Esophagus muscularis mucosa (tissue), 4 donors: ENCODE data around the gene TRERF1. TPM values are rescaled to one million over a fixed set of nuclear protein-coding genes. Genes with fewer than 3 reads are reported as not detected.

Source experiments
- DNase-seq: peaks from one replicate; pipeline ENCODE4 v3.0.0-alpha.2; 2017; ENCODE audit errors: extremely low spot score
- H3K27ac ChIP-seq, 4 donors: fragments of 200-600 bp; sonication (generic); replicated peaks in 1 of 4; 1 replicate in 3 of 4; 2 replicates in 1 of 4; pipeline ENCODE4 v1.5.1; 2016 to 2019; ENCODE audit warnings: mild to moderate bottlenecking in 1 of 4
- H3K27me3 ChIP-seq, 4 donors: fragments of 200-600 bp; sonication (generic); one replicate each; pipeline versions ENCODE4 v1.5.1 to v1.6.0; 2016 to 2019
- H3K36me3 ChIP-seq, 4 donors: fragments of 200-600 bp; sonication (generic); one replicate each; pipeline ENCODE4 v1.5.1; 2016 to 2019
- H3K4me1 ChIP-seq, 4 donors: fragments of 200-600 bp; sonication (generic); one replicate each; pipeline ENCODE4 v1.5.1; 2016 to 2019
- H3K4me3 ChIP-seq, 4 donors: fragments of 200-600 bp; sonication (generic); 1 replicate in 2 of 4; 2 replicates in 2 of 4; pipeline ENCODE4 v1.5.1; 2016 to 2019; ENCODE audit warnings: mild to moderate bottlenecking in 4 of 4, moderate library complexity in 1 of 4
- H3K9me3 ChIP-seq, 4 donors: fragments of 200-600 bp; sonication (generic); 1 replicate in 3 of 4; 2 replicates in 1 of 4; pipeline ENCODE4 v1.5.1; 2016 to 2019
- EP300 ChIP-seq: sonication (generic); formaldehyde crosslinking; IDR thresholded peaks from one replicate; pipeline ENCODE4 v1.6.1; 2017; ENCODE audit warnings: antibody characterized with exemption
- POLR2A ChIP-seq: fragments of 450-650 bp; IDR thresholded peaks from one replicate; pipeline ENCODE4 v1.6.1; 2017; ENCODE audit warnings: antibody characterized with exemption, moderate library complexity, mild to moderate bottlenecking, low read depth
- POLR2AphosphoS5 ChIP-seq, 2 donors: sonication (generic); formaldehyde crosslinking; IDR thresholded peaks; one replicate each; pipeline ENCODE4 v1.6.1; 2017; ENCODE audit warnings: antibody characterized with exemption in 2 of 2
- WGBS: methylation state at CpG from one replicate; pipeline ENCODE4 v1.1.5; 2018; 5-methylcytosine and 5-hydroxymethylcytosine counted together
- intact Hi-C: fragments of 100-400 bp; cut with DNase I; formaldehyde crosslinking; loops from one replicate; pipeline ENCODE4 v1.15.1; 2023
- total RNA-seq, 4 donors: library from RNA; depleted of rRNA; stranded (reverse); fragments of >200 nt; gene quantifications; one replicate each; pipeline versions ENCODE4 v1.1.0 to v1.2.1, GENCODE V29; 2016
- TF ChIP-seq, protein P1 (sequence below), 3 experiments: fragments of 200-600 bp in 2 of 3; fragments of 450-650 bp in 1 of 3; sonication (generic) in 2 of 3; IDR thresholded peaks; one replicate each; pipeline ENCODE4 v1.5.1; 2017 to 2019; ENCODE audit warnings: antibody characterized with exemption in 3 of 3, mild to moderate bottlenecking in 2 of 3, moderate library complexity in 1 of 3

TRERF1 gene
- total RNA-seq, 4 donors from 2014 or later, result 4.6 to 8.6 (median 6.4) TPM

DNA sequence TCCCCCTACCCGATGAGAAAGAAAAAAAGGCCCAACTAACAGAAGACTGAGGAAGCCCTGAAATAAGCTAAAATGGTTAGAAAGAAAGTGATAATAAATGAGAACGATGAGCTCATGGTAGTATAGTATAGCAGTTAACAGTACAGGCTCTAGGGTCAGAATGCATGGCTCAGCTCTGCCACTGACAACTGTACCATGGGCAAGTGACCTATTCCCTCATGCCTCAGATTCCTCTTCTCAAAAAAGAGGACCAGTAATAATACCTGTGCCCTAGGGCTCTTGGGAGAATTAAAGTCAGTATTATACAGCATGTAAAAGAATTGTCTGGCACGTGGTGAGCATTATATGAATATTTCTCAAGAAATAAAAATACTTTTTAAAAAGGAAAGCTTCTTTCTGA is 19.8 kb downstream of the TRERF1 start:
- Histone ChIP-seq H3K27me3 (no peaks in the 10 kb centered on the region), H3K9me3 (peaks cover 0 to 12% (median 6%) of the 10 kb centered on the region in 4 donors), H3K4me1 (peaks cover 15 to 23% (median 18%) of the 10 kb centered on the region in 4 donors), H3K4me3 (no peak overlapping the region), H3K27ac (no peak overlapping the region), H3K36me3 (no peaks in the 10 kb centered on the region)
- 86% methylated on average over 3 of the region's 3 CpGs for WGBS
- intact Hi-C loops, result no loop called here
- no peak for DNase-seq
- TF ChIP-seq EP300 (no peak), POLR2A (no peak), POLR2AphosphoS5 (IDR thresholded peaks at IDR 0.05) (no peak)
- TF ChIP-seq, protein P1, sequence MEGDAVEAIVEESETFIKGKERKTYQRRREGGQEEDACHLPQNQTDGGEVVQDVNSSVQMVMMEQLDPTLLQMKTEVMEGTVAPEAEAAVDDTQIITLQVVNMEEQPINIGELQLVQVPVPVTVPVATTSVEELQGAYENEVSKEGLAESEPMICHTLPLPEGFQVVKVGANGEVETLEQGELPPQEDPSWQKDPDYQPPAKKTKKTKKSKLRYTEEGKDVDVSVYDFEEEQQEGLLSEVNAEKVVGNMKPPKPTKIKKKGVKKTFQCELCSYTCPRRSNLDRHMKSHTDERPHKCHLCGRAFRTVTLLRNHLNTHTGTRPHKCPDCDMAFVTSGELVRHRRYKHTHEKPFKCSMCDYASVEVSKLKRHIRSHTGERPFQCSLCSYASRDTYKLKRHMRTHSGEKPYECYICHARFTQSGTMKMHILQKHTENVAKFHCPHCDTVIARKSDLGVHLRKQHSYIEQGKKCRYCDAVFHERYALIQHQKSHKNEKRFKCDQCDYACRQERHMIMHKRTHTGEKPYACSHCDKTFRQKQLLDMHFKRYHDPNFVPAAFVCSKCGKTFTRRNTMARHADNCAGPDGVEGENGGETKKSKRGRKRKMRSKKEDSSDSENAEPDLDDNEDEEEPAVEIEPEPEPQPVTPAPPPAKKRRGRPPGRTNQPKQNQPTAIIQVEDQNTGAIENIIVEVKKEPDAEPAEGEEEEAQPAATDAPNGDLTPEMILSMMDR (IDR thresholded peaks at IDR 0.05), result no peak

DNA sequence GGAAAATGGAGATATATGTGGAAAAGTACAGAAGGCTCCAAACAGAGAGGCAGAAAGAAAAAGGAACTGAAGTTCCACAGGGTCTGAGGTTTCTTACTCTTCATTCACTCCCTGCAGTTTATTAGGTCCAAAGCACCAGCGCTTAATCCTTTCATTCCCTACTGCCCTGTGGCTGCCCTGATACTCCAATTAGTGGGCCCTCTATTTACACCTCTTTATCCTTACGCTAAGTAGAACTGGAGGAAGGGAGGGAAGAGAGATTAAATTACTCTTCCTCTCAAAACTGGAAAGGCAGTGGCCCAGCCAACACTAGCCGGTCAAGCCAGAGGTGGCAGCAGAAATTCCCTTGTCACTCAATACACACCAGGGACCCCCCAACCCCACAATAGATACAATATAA is 20.4 kb downstream of the TRERF1 start:
- no peak overlapping the region for H3K4me3 ChIP-seq
- intact Hi-C loops, result no loop called here
- H3K4me1 ChIP-seq, result peaks cover 15 to 23% (median 18%) of the 10 kb centered on the region in 4 donors
- DNase-seq, result no peak
- WGBS, result 97% methylated on average over 3 of the region's 3 CpGs
- TF ChIP-seq, protein P1 (IDR thresholded peaks at IDR 0.05), result no peak
- TF ChIP-seq EP300, result no peak
- TF ChIP-seq POLR2A, result no peak
- TF ChIP-seq POLR2AphosphoS5 (IDR thresholded peaks at IDR 0.05), result no peak
- no peaks in the 10 kb centered on the region for H3K36me3 ChIP-seq
- peaks cover 0 to 12% (median 6%) of the 10 kb centered on the region in 4 donors for H3K9me3 ChIP-seq
- H3K27ac ChIP-seq, result no peak overlapping the region
- no peaks in the 10 kb centered on the region for H3K27me3 ChIP-seq

DNA sequence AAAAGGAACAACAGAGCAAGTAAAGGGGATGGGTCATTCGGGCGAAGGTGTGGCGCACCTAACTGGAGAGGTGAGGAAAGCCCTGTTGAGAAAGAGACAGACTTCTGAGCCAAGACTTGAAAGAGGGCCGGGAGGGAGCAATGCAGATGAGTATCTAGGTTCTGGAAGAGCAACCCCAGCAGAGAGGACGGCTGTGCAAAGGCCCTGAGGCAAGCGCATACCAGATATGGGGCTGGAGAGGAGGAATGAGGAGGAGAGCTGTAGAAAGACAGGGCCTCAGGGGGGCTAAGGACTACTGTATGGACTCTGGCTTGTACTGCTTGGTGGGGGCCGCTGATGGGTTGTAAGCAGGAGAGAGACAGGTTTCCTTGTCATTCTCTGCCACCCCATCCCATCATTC is 21.9 kb downstream of the TRERF1 start:
- intact Hi-C loops, result no loop called here
- H3K27ac ChIP-seq, result no peak overlapping the region
- 93% methylated on average over 7 of the region's 7 CpGs for WGBS

DNA sequence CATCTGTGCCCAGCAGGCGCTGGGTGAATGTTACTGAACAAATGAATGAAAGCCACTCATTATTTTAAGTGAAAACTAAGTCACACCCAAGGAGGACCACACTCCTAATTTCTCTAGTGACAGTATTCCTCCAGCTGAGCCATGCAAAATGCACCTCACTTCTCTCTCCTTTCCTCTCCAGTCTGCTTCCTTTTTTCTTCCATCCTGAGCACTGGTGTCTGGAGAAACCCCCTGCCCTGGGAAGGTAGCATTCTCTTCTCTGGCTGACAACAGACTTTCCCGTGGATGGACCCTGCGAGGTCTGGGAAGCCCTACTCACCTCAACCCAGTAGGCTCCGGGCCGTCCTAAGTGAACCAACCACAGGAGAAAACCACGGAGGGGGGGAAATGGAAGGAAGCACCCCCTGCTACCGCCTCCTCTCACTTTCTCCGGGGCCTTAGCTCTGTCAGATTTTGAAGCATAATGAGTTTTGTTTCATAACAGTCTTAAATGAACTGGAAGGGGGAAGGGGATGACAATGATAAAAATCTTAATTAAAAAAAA is 22.6 kb downstream of the TRERF1 start:
- intact Hi-C loops, result no loop called here
- Histone ChIP-seq H3K27ac (peak overlapping the region in 3 of 4 donors; percentile 18 to 51 (median 29)), H3K4me1 (peaks cover 15 to 23% (median 18%) of the 10 kb centered on the region in 4 donors), H3K4me3 (no peak overlapping the region), H3K36me3 (no peaks in the 10 kb centered on the region), H3K9me3 (peaks cover 0 to 9% (median 5%) of the 10 kb centered on the region in 4 donors), H3K27me3 (no peaks in the 10 kb centered on the region)
- WGBS, result 65% methylated on average over 8 of the region's 8 CpGs
- no peak for TF ChIP-seq EP300
- no peak for TF ChIP-seq POLR2A
- TF ChIP-seq POLR2AphosphoS5 (IDR thresholded peaks at IDR 0.05), result no peak
- TF ChIP-seq, protein P1 (IDR thresholded peaks at IDR 0.05), result no peak
- DNase-seq, result no peak

More for the DNA sequence above, 21.9 kb downstream of the TRERF1 start:
- TF ChIP-seq, protein P1 (IDR thresholded peaks at IDR 0.05), result no peak
- TF ChIP-seq POLR2AphosphoS5 (IDR thresholded peaks at IDR 0.05) (no peak), POLR2A (no peak), EP300 (no peak)
- H3K4me1 ChIP-seq, result peaks cover 15 to 23% (median 18%) of the 10 kb centered on the region in 4 donors
- H3K27me3 ChIP-seq, result no peaks in the 10 kb centered on the region
- H3K4me3 ChIP-seq, result no peak overlapping the region
- peaks cover 0 to 12% (median 6%) of the 10 kb centered on the region in 4 donors for H3K9me3 ChIP-seq
- DNase-seq, result no peak
- H3K36me3 ChIP-seq, result no peaks in the 10 kb centered on the region
